H1 (cell line): ENCODE results near the gene SEC63. TPM values are rescaled to one million over a fixed set of nuclear protein-coding genes. Genes with fewer than 3 reads are reported as not detected.

Experiments
- CTCF ChIA-PET: fragments of 300-600 bp; sonication (Branson Sonifier 250); formaldehyde crosslinking; loops from one replicate; lab custom pipeline; 2021; ENCODE audit not compliant: partially characterized antibody; lab: Charles Lee
- POLR2A ChIA-PET: fragments of 300-600 bp; sonication (Branson Sonifier 250); formaldehyde crosslinking; loops from one replicate; lab custom pipeline; 2021; ENCODE audit warnings: inconsistent platforms; ENCODE audit not compliant: partially characterized antibody; lab: Charles Lee
- DNase-seq, 2 experiments: peaks; one replicate each; pipeline versions ENCODE4 v3.0.0 to v3.0.0-alpha.2; 2010 to 2022; ENCODE audit warnings: low spot score in 2 of 2, low read depth in 1 of 2, mixed read lengths in 1 of 2
- FAIRE-seq: peaks from 2 replicates; lab custom pipeline; 2011; peaks lifted over from hg19 to GRCh38; lab: Jason Lieb, UNC
- H2AFZ ChIP-seq: 2 replicates; pipeline ENCODE4 v1.8.1; 2012; ENCODE audit warnings: low read length, inconsistent platforms
- H2AK5ac ChIP-seq: 2 replicates; pipeline ENCODE4 v1.6.1; 2013; ENCODE audit warnings: low read depth, low read length
- H2BK120ac ChIP-seq: replicated peaks from 2 replicates; pipeline ENCODE3; 2013; ENCODE audit warnings: low read depth, low read length, inconsistent platforms
- H2BK12ac ChIP-seq: 2 replicates; pipeline ENCODE4 v1.6.1; 2013; ENCODE audit warnings: low read depth, low read length
- H2BK15ac ChIP-seq: 2 replicates; pipeline ENCODE4 v1.6.1; 2013; ENCODE audit warnings: low read length
- H2BK20ac ChIP-seq: 2 replicates; pipeline ENCODE4 v1.6.1; 2013; ENCODE audit warnings: low read length
- H2BK5ac ChIP-seq: 2 replicates; pipeline ENCODE4 v1.6.1; 2013; ENCODE audit warnings: low read depth, low read length
- H3K14ac ChIP-seq: 2 replicates; pipeline ENCODE4 v1.6.1; 2013; ENCODE audit warnings: inconsistent platforms; ENCODE audit not compliant: insufficient read length
- H3K18ac ChIP-seq: 2 replicates; pipeline ENCODE4 v1.6.1; 2013; ENCODE audit warnings: low read length; ENCODE audit errors: extremely low read depth
- H3K23ac ChIP-seq: 2 replicates; pipeline ENCODE4 v1.6.1; 2013; ENCODE audit warnings: inconsistent platforms; ENCODE audit not compliant: insufficient read length
- H3K23me2 ChIP-seq: 2 replicates; pipeline ENCODE4 v1.6.1; 2013; ENCODE audit warnings: low read depth, low read length
- H3K27ac ChIP-seq: 2 replicates; pipeline ENCODE4 v1.6.1; 2011; ENCODE audit warnings: low read depth, low read length, inconsistent platforms
- H3K27me3 ChIP-seq, 4 experiments: replicated peaks in 1 of 4; 1 replicate in 1 of 4; 2 replicates in 3 of 4; pipeline versions ENCODE4 v1.6.1 to v1.8.1; 2011 to 2013; ENCODE audit warnings: low read length in 3 of 4, mild to moderate bottlenecking in 3 of 4, inconsistent platforms in 2 of 4, mixed read lengths in 2 of 4, moderate library complexity in 1 of 4; ENCODE audit not compliant: control insufficient read depth in 3 of 4, insufficient read depth in 3 of 4; ENCODE audit errors: extremely low read depth in 1 of 4
- H3K36me3 ChIP-seq, 4 experiments: 2 replicates each; pipeline versions ENCODE4 v1.6.1 to v1.8.1; 2011 to 2013; ENCODE audit warnings: mild to moderate bottlenecking in 4 of 4, low read length in 3 of 4, moderate library complexity in 2 of 4, control low read depth in 1 of 4, inconsistent platforms in 1 of 4; ENCODE audit not compliant: insufficient read depth in 4 of 4, control insufficient read depth in 2 of 4
- H3K4ac ChIP-seq: replicated peaks from 2 replicates; pipeline ENCODE3; 2013; ENCODE audit warnings: low read length, low read depth, mixed read lengths, inconsistent platforms; ENCODE audit not compliant: insufficient read length
- H3K4me1 ChIP-seq, 4 experiments: replicated peaks in 1 of 4; 1 replicate in 1 of 4; 2 replicates in 3 of 4; pipeline versions ENCODE4 v1.6.1 to v1.8.1; 2011 to 2013; ENCODE audit warnings: low read length in 3 of 4, inconsistent platforms in 2 of 4, mixed read lengths in 1 of 4; ENCODE audit not compliant: insufficient read depth in 4 of 4, control insufficient read depth in 3 of 4
- H3K4me2 ChIP-seq, 2 experiments: 2 replicates each; pipeline versions ENCODE4 v1.6.1 to v1.8.1; 2011 to 2013; ENCODE audit warnings: low read depth in 2 of 2, low read length in 2 of 2, control low read depth in 1 of 2, inconsistent platforms in 1 of 2, mild to moderate bottlenecking in 1 of 2; ENCODE audit not compliant: insufficient read depth in 1 of 2
- H3K4me3 ChIP-seq, 4 experiments: fragments of 200-600, 300-600 bp in 1 of 4; sonication (generic), shearing (Covaris generic), sonication (Bioruptor Twin) in 1 of 4; 2 replicates each; pipeline versions ENCODE4 v1.5.1 to v1.8.1; 2011 to 2016; ENCODE audit warnings: low read length in 4 of 4, low read depth in 3 of 4, control low read depth in 2 of 4, inconsistent platforms in 2 of 4, mild to moderate bottlenecking in 2 of 4, mixed read lengths in 1 of 4, moderate library complexity in 1 of 4; ENCODE audit not compliant: insufficient read depth in 2 of 4; ENCODE audit errors: extremely low read depth in 1 of 4
- H3K56ac ChIP-seq: replicated peaks from 2 replicates; pipeline ENCODE3; 2013; ENCODE audit warnings: low read depth, mild to moderate bottlenecking, mixed read lengths, low read length, inconsistent platforms; ENCODE audit not compliant: insufficient read length
- H3K79me1 ChIP-seq: 2 replicates; pipeline ENCODE4 v1.6.1; 2013; ENCODE audit warnings: low read depth, low read length, control low read depth
- H3K79me2 ChIP-seq, 2 experiments: 2 replicates each; pipeline versions ENCODE4 v1.6.1 to v1.8.1; 2012 to 2013; ENCODE audit warnings: low read length in 2 of 2, mild to moderate bottlenecking in 2 of 2, inconsistent platforms in 1 of 2; ENCODE audit not compliant: insufficient read depth in 2 of 2, control insufficient read depth in 1 of 2
- H3K9ac ChIP-seq, 4 experiments: replicated peaks in 1 of 4; 1 replicate in 1 of 4; 2 replicates in 3 of 4; pipeline versions ENCODE4 v1.6.1 to v1.8.1; 2011 to 2013; ENCODE audit warnings: low read depth in 3 of 4, low read length in 3 of 4, control low read depth in 2 of 4, mild to moderate bottlenecking in 2 of 4, moderate library complexity in 2 of 4, inconsistent platforms in 1 of 4; ENCODE audit errors: extremely low read depth in 1 of 4
- H3K9me3 ChIP-seq, 2 experiments: 2 replicates each; pipeline versions ENCODE4 v1.6.1 to v1.8.1; 2012 to 2013; ENCODE audit warnings: mild to moderate bottlenecking in 2 of 2, moderate library complexity in 2 of 2, control low read depth in 1 of 2, inconsistent platforms in 1 of 2, low read depth in 1 of 2, low read length in 1 of 2, mixed read lengths in 1 of 2; ENCODE audit not compliant: insufficient read depth in 2 of 2
- H4K20me1 ChIP-seq, 2 experiments: replicated peaks in 1 of 2; 2 replicates each; pipeline versions ENCODE3 to v1.8.1; 2011 to 2013; ENCODE audit warnings: inconsistent platforms in 2 of 2, low read length in 2 of 2, mild to moderate bottlenecking in 1 of 2; ENCODE audit not compliant: insufficient read depth in 2 of 2, control insufficient read depth in 1 of 2
- H4K5ac ChIP-seq: 2 replicates; pipeline ENCODE4 v1.6.1; 2013; ENCODE audit warnings: low read length, low read depth, mixed read lengths, inconsistent platforms; ENCODE audit not compliant: insufficient read length
- H4K8ac ChIP-seq: 2 replicates; pipeline ENCODE4 v1.8.0; 2013; ENCODE audit warnings: mild to moderate bottlenecking, moderate library complexity, low read length, inconsistent platforms; ENCODE audit not compliant: insufficient read depth; ENCODE audit errors: extremely low read depth
- H4K91ac ChIP-seq: replicated peaks from 2 replicates; pipeline ENCODE3; 2013; ENCODE audit warnings: low read length, mixed read lengths, inconsistent platforms; ENCODE audit not compliant: insufficient read length
- ASH2L ChIP-seq: fragments of 200-600, 300-600 bp; sonication (generic); IDR thresholded peaks from one replicate; pipeline ENCODE4 v1.7.1; 2017; ENCODE audit warnings: low read length
- BCL11A ChIP-seq, 2 experiments: IDR thresholded peaks; one replicate each; pipeline ENCODE4 v1.6.1; 2011; ENCODE audit warnings: low read depth in 2 of 2, low read length in 2 of 2, mild to moderate bottlenecking in 2 of 2
- CBX5 ChIP-seq: fragments of 300-800, 300-1000 bp; sonication (generic); IDR thresholded peaks from 2 replicates; pipeline ENCODE4 v1.7.1; 2016; ENCODE audit warnings: antibody characterized with exemption, low read length, low read depth
- CHD1 ChIP-seq: IDR thresholded peaks from 2 replicates; pipeline ENCODE4 v1.6.1; 2012; ENCODE audit warnings: low read depth, low read length, improper control_type of control experiment
- EP300 ChIP-seq, 2 experiments: IDR thresholded peaks; 1 replicate in 1 of 2; 2 replicates in 1 of 2; pipeline ENCODE4 v1.6.1; 2011 to 2012; ENCODE audit warnings: low read depth in 2 of 2, low read length in 2 of 2, mild to moderate bottlenecking in 2 of 2, borderline replicate concordance in 1 of 2, inconsistent platforms in 1 of 2, moderate library complexity in 1 of 2
- FOSL1 ChIP-seq: IDR thresholded peaks from 2 replicates; pipeline ENCODE4 v1.6.1; 2011; ENCODE audit warnings: mild to moderate bottlenecking, low read depth, low read length, moderate library complexity; ENCODE audit not compliant: insufficient read depth
- KDM1A ChIP-seq: fragments of 200-600, 300-600 bp; sonication (generic); IDR thresholded peaks from 2 replicates; pipeline ENCODE4 v1.7.1; 2016; ENCODE audit warnings: mild to moderate bottlenecking, low read length, borderline replicate concordance
- KDM5A ChIP-seq: fragments of 200-600 bp; IDR thresholded peaks from 2 replicates; pipeline ENCODE4 v1.7.1; 2012; ENCODE audit warnings: mild to moderate bottlenecking, low read length, inconsistent platforms, mixed read lengths
- RFX5 ChIP-seq: IDR thresholded peaks from 2 replicates; pipeline ENCODE4 v1.6.1; 2011; ENCODE audit warnings: low read depth, low read length, improper control_type of control experiment, borderline replicate concordance
- RXRA ChIP-seq: IDR thresholded peaks from 2 replicates; pipeline ENCODE4 v1.6.1; 2011; ENCODE audit warnings: low read depth, mild to moderate bottlenecking, low read length, moderate library complexity; ENCODE audit not compliant: insufficient read depth
- SIRT6 ChIP-seq: IDR thresholded peaks from one replicate; pipeline ENCODE4 v1.7.1; 2012; ENCODE audit warnings: low read length, inconsistent platforms
- SRF ChIP-seq: IDR thresholded peaks from 2 replicates; pipeline ENCODE4 v1.6.1; 2011; ENCODE audit warnings: mild to moderate bottlenecking, low read depth, low read length, moderate library complexity
- WGBS, 2 experiments: shearing (Covaris generic) in 1 of 2; methylation state at CpG; one replicate each; pipeline versions ENCODE4 v1.1.6 to v1.1.7; 2013 to 2015; ENCODE audit warnings: low lambda C conversion rate in 2 of 2, mixed read lengths in 2 of 2, inconsistent platforms in 1 of 2, low coverage in 1 of 2, missing lambda C conversion rate in 1 of 2; ENCODE audit not compliant: insufficient replicate concordance in 2 of 2, insufficient coverage in 1 of 2, insufficient read length in 1 of 2; ENCODE audit errors: extremely low coverage in 1 of 2, missing lambda C conversion rate in 1 of 2; 5-methylcytosine and 5-hydroxymethylcytosine counted together
- polyA plus RNA-seq, 7 experiments: library from polyadenylated mRNA; depleted of rRNA in 3 of 7; stranded (reverse) in 5 of 7; unstranded in 2 of 7; fragments of >200 nt in 5 of 7; fragments of 200-250 nt in 2 of 7; gene quantifications; 1 replicate in 5 of 7; 2 replicates in 1 of 7; 4 replicates in 1 of 7; pipeline versions ENCODE4 v1.2.1 to v1.2.3, GENCODE V29; 2011 to 2013; ENCODE audit warnings: missing spikeins in 2 of 7, mixed read lengths in 2 of 7
- total RNA-seq: library from RNA; stranded (reverse); fragmentation: NEBNext Ultra II Directional; extraction: Animal tissue kit (Norgen Biotek cat#: 25700); gene quantifications from 2 replicates; pipeline ENCODE4 v1.2.1, GENCODE V29; 2021

SEC63 gene
- total and polyA plus RNA-seq, 2 of the 8 experiments (the other 6 are each of a cell fraction or from before 2014, with no cell fraction given) = 17.3 to 121 TPM

- no peak overlapping the region for H4K8ac ChIP-seq
- H2BK5ac ChIP-seq = no peak overlapping the region
- no peak overlapping the region for H2BK15ac ChIP-seq
- H4K5ac ChIP-seq = no peak overlapping the region
- no peak overlapping the region for H3K27ac ChIP-seq
- H3K9me3 ChIP-seq = peaks cover 64 to 69% of the 10 kb centered on the region in 2 experiments
- H3K4me3 ChIP-seq = peak overlapping the region in 1 of 4 experiments; percentile 23; a peak in 1 of 8 replicates
- FAIRE-seq = no peak
- H3K27me3 ChIP-seq = no peaks in the 10 kb centered on the region
- no peak overlapping the region for H2BK12ac ChIP-seq
- CTCF ChIA-PET = interaction anchor here (0.6 kb wide), 1 partner anchor 13 kb away, joined by 3 read pairs; no protein-coding TSS in a partner anchor
- no peak for DNase-seq
- no peak overlapping the region for H4K91ac ChIP-seq
- H3K79me1 ChIP-seq = no peaks in the 10 kb centered on the region
- no peak overlapping the region for H3K4me2 ChIP-seq
- no peak overlapping the region for H3K14ac ChIP-seq
- no peak overlapping the region for H3K4ac ChIP-seq
- no peaks in the 10 kb centered on the region for H3K23me2 ChIP-seq
- H2AFZ ChIP-seq = no peak overlapping the region
- no peaks in the 10 kb centered on the region for H3K4me1 ChIP-seq
- H4K20me1 ChIP-seq = no peaks in the 10 kb centered on the region
- POLR2A ChIA-PET = interaction anchor here (0.7 kb wide), 1 partner anchor 32 kb away, joined by 3 read pairs; no protein-coding TSS in a partner anchor
- H2BK120ac ChIP-seq = no peak overlapping the region
- no peak overlapping the region for H3K23ac ChIP-seq
- 93% methylated on average over 9 of the region's 9 CpGs; no CpG with 5 or more reads in 1 of the 2 experiments for WGBS, 2 experiments
- H2AK5ac ChIP-seq = no peak overlapping the region
- H2BK20ac ChIP-seq = no peak overlapping the region
- H3K36me3 ChIP-seq = peaks cover 9 to 96% (median 55%) of the 10 kb centered on the region in 4 experiments
- H3K56ac ChIP-seq = no peak overlapping the region
- H3K79me2 ChIP-seq = peaks cover 0 to 6% of the 10 kb centered on the region in 2 experiments; a peak in 1 of 4 replicates
- no peak overlapping the region for H3K18ac ChIP-seq
- no peak overlapping the region for H3K9ac ChIP-seq
- no peak for TF ChIP-seq CHD1
- no peak for TF ChIP-seq BCL11A (IDR thresholded peaks at IDR 0.05; ENCODE audit: low read depth in 2 of 2, low read length in 2 of 2)
- TF ChIP-seq RXRA = no peak
- no peak for TF ChIP-seq FOSL1
- TF ChIP-seq ASH2L = no peak
- TF ChIP-seq KDM5A = no peak
- TF ChIP-seq KDM1A = peak; percentile 12; the same call in 1 of the 2 replicates
- TF ChIP-seq SRF = no peak
- TF ChIP-seq EP300 (IDR thresholded peaks at IDR 0.05; ENCODE audit: borderline replicate concordance in 1 of 2, low read depth in 2 of 2, low read length in 2 of 2) = no peak
- TF ChIP-seq CBX5 = no peak
- no peak for TF ChIP-seq RFX5
- no peak for TF ChIP-seq SIRT6
These were observed 40.3 kb downstream of the SEC63 start for GRCh38 chr6:107917451-107918375.
